HG03280 (cell line): ENCODE results near the gene ANXA4.

Experiments used
- ATAC-seq: cut with Tn5 transposase; IDR thresholded peaks from one replicate; pipeline ENCODE4 v1.9.1; 2021; ENCODE audit warnings: mild to moderate bottlenecking, moderate library complexity; ENCODE audit not compliant: unreplicated experiment

The ANXA4 gene

DNA sequence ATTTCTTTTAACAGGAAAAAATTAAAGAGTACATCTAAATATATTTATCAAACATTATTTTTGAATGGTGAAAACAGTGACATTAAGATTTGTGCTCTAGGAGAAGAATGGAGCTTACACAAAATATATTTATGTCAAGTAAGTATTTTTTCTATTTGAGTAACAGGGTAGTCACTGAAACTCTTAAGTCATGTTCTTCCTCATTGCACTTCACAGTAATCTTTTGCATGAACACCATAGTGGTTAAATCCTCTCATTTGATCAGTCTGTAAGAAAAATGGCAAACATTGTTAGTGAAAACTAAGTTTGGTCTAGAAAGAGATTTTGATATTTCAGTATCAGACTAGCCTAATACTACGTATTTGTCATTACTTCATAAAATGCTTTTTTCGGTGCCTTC is 95.6 kb downstream of the ANXA4 start:
- no peak for ATAC-seq

- no peak for ATAC-seq
Observed at GRCh38 chr2:69843993-69844392, 102.1 kb downstream of the ANXA4 start.

DNA sequence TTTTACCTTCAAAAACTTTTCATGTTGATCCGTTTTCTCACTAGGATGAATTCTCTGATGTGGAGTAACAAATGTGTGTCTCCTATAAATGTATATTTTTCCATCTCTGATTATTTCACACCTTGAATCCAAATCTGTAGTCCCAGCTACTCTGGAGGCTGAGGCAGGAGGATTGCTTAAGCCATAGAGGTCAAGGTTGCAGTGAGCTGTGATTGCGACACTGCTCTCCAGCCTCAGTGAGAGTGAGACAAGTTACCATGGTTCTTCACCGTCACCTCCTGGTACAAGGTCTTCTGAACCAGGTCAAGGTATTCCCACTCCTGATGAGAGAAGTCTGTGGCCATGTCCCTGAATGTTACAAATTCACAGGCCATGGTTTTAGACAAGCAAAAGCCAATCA is 102.6 kb downstream of the ANXA4 start:
- ATAC-seq, result no peak

- ATAC-seq, result no peak
Observed at GRCh38 chr2:69846182-69847067, 104.5 kb downstream of the ANXA4 start.

DNA sequence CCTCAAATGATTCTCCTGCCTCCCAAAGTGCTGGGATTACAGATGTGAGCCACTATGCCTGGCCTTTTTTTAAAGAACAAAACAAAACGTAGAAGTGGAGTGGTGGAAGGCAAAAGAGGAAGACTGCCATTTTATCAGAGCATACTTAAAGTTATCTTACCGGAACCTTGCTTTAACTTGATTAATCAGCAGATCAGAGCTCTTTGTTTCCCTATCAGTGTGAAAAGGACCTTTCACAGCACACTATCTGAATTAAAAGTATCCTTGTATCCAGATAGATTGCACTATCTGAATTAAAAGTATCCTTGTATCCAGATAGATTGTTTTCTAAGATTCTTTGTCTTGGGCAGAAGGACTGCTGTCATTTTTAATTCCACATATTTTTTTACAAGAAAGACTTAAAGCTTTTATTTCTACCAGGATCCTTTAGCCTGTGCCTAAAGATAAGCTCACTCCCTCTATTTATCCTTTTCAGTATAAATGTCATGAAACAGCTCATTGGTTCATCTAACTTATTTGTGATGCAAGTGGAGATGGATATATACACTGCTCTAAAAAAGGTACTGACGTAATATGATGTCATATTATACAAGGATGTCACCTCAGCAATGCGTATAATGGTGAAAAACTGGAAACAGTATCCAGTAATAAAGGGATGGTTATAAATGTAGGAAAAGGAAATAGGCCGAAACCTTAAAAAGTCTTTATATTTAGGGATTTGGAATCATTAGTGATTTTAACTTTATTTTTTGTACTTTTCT is 105.3 kb downstream of the ANXA4 start:
- ATAC-seq, result no peak

GRCh38 chr2:69848186-69848790 is 106.4 kb downstream of the ANXA4 start:
- no peak for ATAC-seq

DNA sequence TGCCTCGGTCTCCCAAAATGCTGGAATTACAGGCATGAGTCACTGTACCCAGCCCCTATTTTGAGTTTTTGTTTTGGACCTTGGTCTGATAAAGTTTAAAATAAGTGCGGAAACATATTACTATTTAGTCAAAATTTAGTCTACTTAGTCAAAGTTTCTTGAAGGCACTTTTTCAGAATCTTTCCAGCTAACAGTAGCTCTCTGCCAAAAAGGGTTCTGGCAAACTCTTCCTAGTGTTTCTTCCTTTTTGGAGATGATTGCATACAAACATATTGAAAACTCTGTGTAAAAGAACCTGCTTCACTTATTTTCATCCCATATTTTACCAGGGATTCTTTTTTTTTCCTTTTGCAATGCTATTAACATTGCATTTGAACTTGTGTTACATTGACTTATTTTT is 116.3 kb downstream of the ANXA4 start:
- no peak for ATAC-seq

GRCh38 chr2:69863298-69863697 is 121.4 kb downstream of the ANXA4 start:
- ATAC-seq, result no peak
